Activated B cell treated with CpG ODN at 0.5 μM for 24 hours (primary cell): ENCODE results near the gene EXOC3L1. TPM values are rescaled to one million over a fixed set of nuclear protein-coding genes. Genes with fewer than 3 reads are reported as not detected.

Source experiments
- ATAC-seq: fragments of 200-7000 bp; cut with Tn5 transposase; one replicate; pipeline ENCODE4 v1.10.0; 2021; ENCODE audit warnings: low read depth, mild to moderate bottlenecking, moderate library complexity
- CTCF ChIA-PET: fragments of 350-600 bp; sonication (Branson Sonifier 250); formaldehyde crosslinking; loops from one replicate; lab custom pipeline; 2021; ENCODE audit warnings: antibody characterized with exemption; lab: Charles Lee
- POLR2A ChIA-PET: fragments of 350-600 bp; sonication (Branson Sonifier 250); formaldehyde crosslinking; loops from one replicate; lab custom pipeline; 2021; ENCODE audit warnings: antibody characterized with exemption; lab: Charles Lee
- DNase-seq: peaks from one replicate; pipeline ENCODE4 v3.0.0; 2022
- H3K27ac Mint-ChIP-seq: one replicate; pipeline ENCODE4 v1.8.0; 2020; ENCODE audit warnings: mixed read lengths
- H3K27me3 Mint-ChIP-seq: one replicate; pipeline ENCODE4 v1.8.0; 2021; ENCODE audit warnings: mixed read lengths
- H3K36me3 Mint-ChIP-seq: one replicate; pipeline ENCODE4 v1.8.0; 2021; ENCODE audit warnings: low read depth, mixed read lengths
- H3K4me1 Mint-ChIP-seq: one replicate; pipeline ENCODE4 v1.8.0; 2021; ENCODE audit warnings: mixed read lengths
- H3K4me3 Mint-ChIP-seq: one replicate; pipeline ENCODE4 v1.8.0; 2020; ENCODE audit warnings: mild to moderate bottlenecking, mixed read lengths
- H3K9me3 Mint-ChIP-seq: one replicate; pipeline ENCODE4 v1.8.0; 2020; ENCODE audit warnings: mixed read lengths
- CTCF ChIP-seq: fragments of 200-600 bp; IDR thresholded peaks from one replicate; pipeline ENCODE4 v1.8.0; 2022; ENCODE audit warnings: antibody characterized with exemption, mild to moderate bottlenecking
- intact Hi-C: fragments of 100-400 bp; cut with micrococcal nuclease; formaldehyde crosslinking; loops from one replicate; pipeline ENCODE4 v1.15.1; 2024
- total RNA-seq: library from RNA; stranded (reverse); gene quantifications from 2 replicates; pipeline ENCODE4 v1.2.3, GENCODE V29; 2022

EXOC3L1 gene
- total RNA-seq, 1 donor from 2014 or later: not detected

GRCh38 chr16:67227567-67227921 lies 37.6 kb upstream of the EXOC3L1 start:
- CTCF ChIA-PET: interaction anchor here (1.3 to 2.4 kb wide), 4 partner anchors 17 to 65 kb away, joined by 3 to 12 read pairs (median 6); partner anchors contain the start of gene FHOD1
- Mint-ChIP-seq H3K27me3 (no peaks in the 10 kb centered on the region), H3K4me1 (peaks cover 27% of the 10 kb centered on the region), H3K27ac (peak overlapping the region; percentile 99), H3K9me3 (no peaks in the 10 kb centered on the region), H3K4me3 (peak overlapping the region; percentile 100), H3K36me3 (peaks cover 51% of the 10 kb centered on the region)
- no peak for DNase-seq
- intact Hi-C loops: loop anchor here (1.0 to 2.0 kb wide), 6 partner anchors 17 to 335 kb away; partner anchors contain the start of genes CBFB, CTCF, FBXL8 and MATCAP1
- no peak for TF ChIP-seq CTCF
- POLR2A ChIA-PET: interaction anchor here (0.5 to 5.1 kb wide), 12 partner anchors 11 to 777 kb away, joined by 3 to 120 read pairs (median 6); partner anchors contain the start of genes CIAO2B, E2F4, FBXL8 and FHOD1
- ATAC-seq: no peak

GRCh38 chr16:67226804-67227566 lies 37.0 kb upstream of the EXOC3L1 start, which contains the start of gene TMEM208:
TSS of gene TMEM208 (plus strand) at chr16:67227130. CDS start at chr16:67227219, 89 bp downstream.
- Mint-ChIP-seq H3K27me3 (no peaks in the 10 kb centered on the region), H3K27ac (peak within 1 kb of the TSS; percentile 99), H3K36me3 (peaks cover 49% of the 10 kb centered on the region), H3K4me1 (peaks cover 27% of the 10 kb centered on the region), H3K9me3 (no peaks in the 10 kb centered on the region), H3K4me3 (peak within 1 kb of the TSS; percentile 100)
- intact Hi-C loops: loop anchor here (1.0 to 2.0 kb wide), 8 partner anchors 17 to 335 kb away; partner anchors contain the start of genes CBFB, CTCF, E2F4 and FBXL8
- ChIA-PET CTCF (interaction anchor here (0.6 to 2.4 kb wide), 8 partner anchors 17 to 144 kb away, joined by 3 to 12 read pairs (median 4); partner anchors contain the start of gene FHOD1), POLR2A (interaction anchor here (0.5 to 5.1 kb wide), 20 partner anchors 9 to 858 kb away, joined by 3 to 120 read pairs (median 4); partner anchors contain the start of genes ATP6V0D1, CIAO2B, E2F4 and FBXL8)
- ATAC-seq (peak; percentile 98), DNase-seq (peak; percentile 98)
- TF ChIP-seq CTCF: no peak

GRCh38 chr16:67226295-67226803 lies 36.4 kb upstream of the EXOC3L1 start:
- H3K4me1 Mint-ChIP-seq: peaks cover 27% of the 10 kb centered on the region
- peak overlapping the region; percentile 99 for H3K27ac Mint-ChIP-seq
- ChIA-PET CTCF (interaction anchor here (0.6 to 2.4 kb wide), 8 partner anchors 18 to 144 kb away, joined by 3 to 12 read pairs (median 4); partner anchors contain the start of gene FHOD1), POLR2A (interaction anchor here (0.6 to 5.1 kb wide), 18 partner anchors 9 to 859 kb away, joined by 3 to 120 read pairs (median 4); partner anchors contain the start of genes ATP6V0D1, CIAO2B, E2F4 and FBXL8)
- H3K27me3 Mint-ChIP-seq: no peaks in the 10 kb centered on the region
- H3K4me3 Mint-ChIP-seq: peak overlapping the region; percentile 100
- DNase-seq (no peak), ATAC-seq (no peak)
- TF ChIP-seq CTCF: no peak
- peaks cover 45% of the 10 kb centered on the region for H3K36me3 Mint-ChIP-seq
- no peaks in the 10 kb centered on the region for H3K9me3 Mint-ChIP-seq
- intact Hi-C loops: loop anchor here (1.0 to 2.0 kb wide), 5 partner anchors 21 to 68 kb away; partner anchors contain the start of genes E2F4, FBXL8, FHOD1 and MATCAP1

- Mint-ChIP-seq H3K27me3 (no peaks in the 10 kb centered on the region), H3K36me3 (peaks cover 23% of the 10 kb centered on the region), H3K9me3 (no peaks in the 10 kb centered on the region), H3K4me1 (peaks cover 27% of the 10 kb centered on the region), H3K4me3 (no peak overlapping the region), H3K27ac (no peak overlapping the region)
- ChIA-PET POLR2A (no interaction called here), CTCF (no interaction called here)
- DNase-seq (no peak), ATAC-seq (no peak)
- intact Hi-C loops: no loop called here
- TF ChIP-seq CTCF: no peak
Measured at GRCh38 chr16:67223992-67224391, 34.1 kb upstream of the EXOC3L1 start.
